ENCODE data around the gene KCNH3.

The KCNH3 gene

DNA sequence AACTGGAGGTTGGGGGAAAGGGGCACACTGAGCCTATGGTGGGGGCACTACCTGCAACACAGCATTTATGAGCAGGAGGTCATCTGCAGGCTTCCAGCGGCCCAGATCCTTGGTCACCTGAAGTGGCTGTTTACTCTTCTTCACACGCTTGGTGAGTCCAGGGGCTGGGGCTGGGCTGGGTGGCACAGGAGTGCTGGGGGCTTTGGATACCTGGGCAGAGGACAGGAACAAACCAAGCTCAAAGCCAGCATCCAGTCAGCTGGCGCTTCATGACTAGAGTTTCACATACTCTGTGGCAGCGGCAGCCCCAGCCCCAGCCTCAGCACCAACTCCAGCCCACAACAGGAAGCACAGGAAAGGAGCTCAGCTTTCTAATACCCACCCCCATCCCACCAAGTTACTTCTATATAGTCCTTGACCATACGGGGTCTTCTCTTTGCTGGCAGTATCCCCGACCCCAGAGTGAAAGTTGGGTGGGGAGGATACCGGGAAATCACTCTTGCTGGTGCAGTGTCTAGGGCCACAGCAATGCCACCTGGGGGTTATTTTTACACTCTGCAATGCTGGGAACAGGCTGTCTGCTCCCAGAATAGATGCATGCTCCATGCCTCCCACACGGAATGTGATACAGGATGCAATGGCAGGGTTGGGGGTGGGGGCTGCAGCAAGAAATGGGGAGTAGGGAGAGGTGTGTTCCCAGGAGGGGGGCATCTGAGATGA lies 26.0 kb downstream of the KCNH3 start:
- DNase-seq = no peak

DNA sequence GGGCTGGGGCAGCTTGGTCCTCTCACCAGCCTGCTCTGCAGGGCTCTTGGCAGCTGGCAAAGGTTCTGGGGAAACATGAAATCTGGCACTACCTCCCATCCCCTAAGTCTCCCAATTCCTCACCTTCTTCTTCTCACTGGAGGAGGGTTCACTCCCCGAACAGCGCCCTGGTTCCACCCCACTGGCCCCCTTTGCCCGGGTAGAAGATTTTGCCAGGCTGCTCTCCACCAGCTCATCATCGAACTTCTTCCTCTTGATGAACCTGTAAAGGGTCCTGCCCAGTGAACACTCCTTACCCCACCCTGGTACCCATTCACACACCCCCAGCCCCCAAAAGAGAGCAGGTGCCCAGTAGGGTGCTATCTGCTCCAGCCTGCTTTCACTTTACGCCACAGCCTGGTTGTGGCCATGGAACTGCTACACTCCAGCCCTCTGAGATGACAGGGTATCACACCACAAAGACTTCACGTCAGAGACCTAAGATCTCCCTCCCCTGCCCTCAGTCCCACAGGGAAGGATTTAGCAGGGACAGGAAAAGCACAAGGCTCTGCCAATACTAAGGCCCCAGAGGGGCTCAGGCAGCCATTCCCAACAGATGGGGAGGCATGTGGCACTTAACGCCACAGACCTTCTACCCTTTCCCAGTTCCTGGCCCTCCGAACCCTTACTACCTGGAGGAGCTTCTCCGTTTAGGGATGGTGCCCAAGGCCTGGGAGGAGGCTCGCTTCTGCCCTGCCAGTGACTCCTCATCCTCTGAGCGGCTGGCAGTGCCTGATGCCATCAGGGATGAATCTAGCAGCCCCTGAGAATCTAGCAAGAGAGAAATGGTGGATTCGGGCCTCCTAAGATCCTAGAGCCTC lies 26.8 kb downstream of the KCNH3 start:
- DNase-seq = no peak

DNA sequence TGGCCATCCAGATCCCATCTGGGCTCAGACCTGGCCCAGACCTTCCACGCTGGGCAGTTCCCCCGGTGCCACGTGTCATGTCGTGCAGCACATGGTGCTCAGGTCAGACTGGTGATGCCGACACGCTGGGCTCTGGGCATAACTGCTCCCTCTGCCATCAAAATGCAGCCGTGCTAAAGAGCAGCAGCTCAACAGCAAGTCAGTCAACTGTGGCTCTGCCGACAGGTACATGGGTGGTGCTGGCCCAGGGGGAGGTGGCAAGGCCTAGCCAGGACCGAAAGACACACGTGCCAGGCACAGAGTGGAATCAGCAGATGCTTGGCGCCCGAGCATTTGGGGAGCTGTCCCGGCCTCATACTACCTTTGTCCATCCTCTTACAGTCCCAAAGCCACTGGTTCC lies 27.5 kb downstream of the KCNH3 start:
- DNase-seq = no peak

DNA sequence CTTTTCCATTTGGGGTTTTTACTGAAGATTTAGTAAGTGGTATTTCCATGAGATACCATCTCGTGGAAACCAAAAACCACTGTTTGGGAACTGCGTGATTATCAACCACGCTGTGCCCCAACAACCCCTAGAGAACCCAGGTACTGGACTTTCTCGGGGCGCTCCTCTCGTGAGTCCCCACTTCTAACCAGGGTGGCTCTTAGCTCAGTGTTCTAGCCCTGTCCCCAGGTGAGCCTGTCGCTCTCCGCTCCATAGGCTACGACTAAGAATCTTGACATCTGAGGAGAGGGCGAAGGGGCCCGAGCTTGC lies 28.4 kb downstream of the KCNH3 start:
- DNase-seq = no peak

DNA sequence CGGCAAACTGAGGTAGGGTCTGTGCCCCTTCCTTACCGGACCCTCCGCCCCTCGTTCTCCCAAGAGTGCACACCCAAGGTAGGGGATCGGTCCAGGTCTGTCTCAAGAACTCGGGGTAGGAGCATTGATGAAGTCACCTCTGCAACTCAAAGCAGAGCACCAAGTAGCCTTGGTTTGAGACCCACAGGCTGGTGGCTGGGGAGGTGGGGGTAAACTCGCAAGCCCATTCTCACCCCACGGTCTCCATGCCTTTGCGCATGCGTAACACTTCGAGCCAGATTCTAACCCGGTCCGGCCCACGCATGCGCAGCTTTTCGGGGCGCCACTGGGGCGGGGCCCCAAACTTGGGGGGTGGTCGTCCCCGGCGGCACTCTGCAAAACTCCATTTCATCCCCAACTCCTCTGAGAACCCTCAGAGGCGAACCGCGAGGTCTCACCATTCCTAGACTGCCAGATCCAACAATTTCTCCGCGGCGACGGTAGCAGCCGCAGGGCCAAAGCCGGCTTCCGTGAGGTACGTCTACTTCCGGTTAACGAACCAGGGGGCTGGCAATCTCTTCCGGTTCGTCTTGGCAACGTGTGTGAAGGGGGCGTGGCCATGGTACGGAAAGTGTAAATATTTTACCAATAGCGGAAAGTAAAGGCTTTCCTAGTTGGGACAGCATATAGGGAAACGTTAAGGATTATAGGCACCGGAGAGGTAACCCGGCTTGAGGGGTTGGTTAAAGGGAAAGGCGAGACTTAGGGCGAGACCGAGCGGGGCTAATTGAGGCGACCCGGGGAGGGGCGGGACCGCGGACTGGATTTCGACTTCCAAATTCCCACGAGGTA lies 29.0 kb downstream of the KCNH3 start, which contains the start of gene MCRS1:
MCRS1 (minus strand) TSS at position 532 of the 831 bp plus-strand sequence. CDS start 1,411 bp downstream, outside the sequence.
- DNase-seq = peak; percentile 86 to 89

DNA sequence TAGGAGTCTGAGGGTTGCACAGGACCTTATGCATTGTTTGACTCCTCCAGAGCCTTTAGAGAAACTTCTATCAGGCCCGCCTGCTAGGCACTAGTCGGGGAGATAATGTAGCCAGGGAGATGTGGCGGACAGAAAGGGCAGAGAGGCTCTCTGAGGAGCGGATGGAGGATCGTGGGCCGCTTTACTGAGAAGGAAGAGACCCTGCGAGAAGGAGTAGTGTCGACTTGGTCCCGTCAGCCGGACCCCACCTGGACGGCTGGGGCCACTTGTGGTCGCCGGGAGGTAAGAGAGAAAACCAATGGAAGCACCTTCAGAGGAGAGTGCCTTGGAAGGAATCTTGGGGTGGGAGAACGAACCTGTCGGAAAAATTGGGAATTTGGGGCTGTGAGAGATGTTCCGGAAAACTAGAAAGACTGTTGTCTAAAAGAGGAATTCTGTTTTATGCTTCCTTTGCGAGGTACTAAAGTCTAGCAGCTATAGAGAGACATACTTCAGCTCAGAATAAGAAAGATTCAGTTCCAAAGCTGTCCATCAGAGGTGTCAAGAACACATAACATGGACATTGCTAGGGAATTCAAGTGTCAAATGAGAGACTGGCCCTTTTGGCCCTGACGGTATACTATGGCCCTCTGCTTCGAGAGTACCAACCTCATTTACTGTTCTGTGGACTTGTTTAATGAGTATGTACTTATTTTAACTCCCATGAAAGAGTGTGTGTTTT lies 29.8 kb downstream of the KCNH3 start:
- no peak for DNase-seq

DNA sequence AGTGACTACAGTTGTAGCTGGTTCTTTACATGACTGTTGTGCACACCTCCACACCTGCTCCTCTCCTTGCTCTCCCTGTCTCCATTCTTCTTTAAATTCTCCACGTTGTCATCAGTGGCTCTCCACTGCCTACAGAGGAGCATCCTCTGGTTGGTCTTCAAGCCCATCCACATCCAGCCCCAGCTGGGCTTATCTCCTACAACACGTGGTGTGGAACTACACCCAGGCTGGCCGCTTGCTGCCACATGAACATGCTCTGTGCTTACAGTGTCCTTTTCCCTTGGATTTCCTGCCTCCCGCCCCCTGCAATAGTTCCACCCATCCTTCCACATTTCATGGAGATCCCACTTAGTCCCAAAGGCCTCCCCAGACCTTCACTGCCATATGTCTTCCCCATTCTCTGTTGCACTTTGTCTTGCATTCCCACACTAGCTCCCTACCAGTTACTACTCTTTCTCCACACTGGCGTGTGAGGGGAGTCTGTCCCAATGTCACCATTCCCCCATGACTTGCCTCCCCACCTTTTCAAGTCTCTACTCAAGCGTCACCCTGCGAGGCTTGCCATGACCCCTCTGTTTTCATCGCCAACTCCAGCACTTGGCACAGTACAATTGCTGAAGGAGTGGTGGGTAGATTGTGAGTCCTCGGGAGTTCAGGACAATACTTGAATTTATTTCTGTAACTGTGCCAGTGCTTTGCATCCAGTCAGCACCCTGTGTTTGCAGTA lies 38.9 kb downstream of the KCNH3 start:
- DNase-seq = no peak

DNA sequence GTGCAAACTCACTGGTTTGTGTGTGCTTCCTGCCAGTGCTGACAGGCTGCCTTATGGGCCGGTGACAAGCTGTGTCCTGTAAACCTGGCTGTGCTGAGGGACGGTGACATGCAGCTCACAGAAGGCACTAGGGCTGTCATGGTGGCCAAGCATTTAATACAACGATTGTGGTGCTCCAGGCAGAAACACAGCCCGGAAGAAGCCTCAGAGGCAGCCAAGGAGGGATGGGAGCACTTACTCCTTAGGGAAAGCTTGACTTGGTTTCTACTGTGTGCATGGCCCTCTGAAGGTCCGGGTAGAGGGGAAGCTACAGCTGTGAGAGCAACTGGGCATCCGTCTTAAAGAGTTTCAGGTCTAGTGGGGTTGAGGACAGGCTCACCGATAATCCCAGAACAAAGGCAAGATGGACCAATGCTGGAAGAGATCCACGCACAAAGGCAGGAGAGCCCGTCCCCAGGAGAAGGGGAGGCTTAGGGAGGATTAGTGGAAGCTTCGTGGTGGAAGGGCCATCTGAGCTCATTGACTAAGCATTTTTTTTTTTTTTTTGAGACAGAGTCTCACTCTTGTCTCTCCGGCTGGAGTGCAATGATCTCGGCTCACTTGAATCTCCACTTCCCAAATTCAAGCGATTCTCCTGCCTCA lies 39.8 kb downstream of the KCNH3 start:
- DNase-seq = no peak

DNA sequence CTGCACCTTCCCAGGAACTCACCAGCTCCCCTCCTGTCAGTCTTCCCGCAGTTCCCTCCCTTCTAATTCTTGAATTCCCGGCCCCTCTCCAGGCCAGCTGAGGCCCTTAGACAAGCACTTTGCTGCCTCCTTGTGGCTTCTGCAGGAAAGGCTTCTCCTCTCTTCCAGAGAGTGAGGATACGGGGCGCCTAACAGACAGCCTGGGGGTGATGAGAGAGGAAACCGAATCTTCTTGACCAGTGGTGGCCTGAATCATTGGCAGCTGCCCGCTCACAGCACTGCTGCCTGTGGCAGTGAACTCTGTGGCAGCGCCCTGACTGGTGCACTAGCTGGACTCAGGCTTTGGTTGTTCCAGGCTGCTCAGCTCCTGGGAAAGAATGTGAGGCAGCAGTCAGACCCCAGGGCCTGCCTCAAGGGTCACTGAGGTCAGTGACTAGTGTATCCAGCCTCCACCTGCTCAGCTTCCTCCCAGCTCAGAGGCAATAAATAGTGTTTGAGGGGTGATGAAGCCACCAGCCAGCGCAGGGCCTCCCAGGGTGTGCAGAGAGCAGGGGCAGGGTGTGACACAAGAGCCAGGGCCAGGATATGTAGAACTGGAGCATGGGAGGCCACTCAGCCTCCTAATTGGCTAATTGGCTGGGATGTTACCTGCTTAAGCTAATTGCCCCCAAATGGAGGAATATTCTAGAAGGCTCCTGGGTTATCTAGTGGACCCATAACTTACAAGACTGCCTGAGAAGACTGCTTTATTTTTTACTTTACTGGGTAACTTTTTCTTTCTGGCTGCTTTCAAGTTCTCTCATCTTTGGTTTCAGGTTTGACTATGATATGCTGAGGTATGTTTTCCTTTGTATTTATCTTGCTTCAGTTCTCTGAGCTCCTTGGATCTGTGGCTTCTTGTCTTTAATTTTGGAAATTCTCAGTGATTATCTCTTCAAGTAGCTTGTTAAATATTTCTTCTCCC lies 42.0 kb downstream of the KCNH3 start:
- peak; percentile 34 to 46 for DNase-seq

DNA sequence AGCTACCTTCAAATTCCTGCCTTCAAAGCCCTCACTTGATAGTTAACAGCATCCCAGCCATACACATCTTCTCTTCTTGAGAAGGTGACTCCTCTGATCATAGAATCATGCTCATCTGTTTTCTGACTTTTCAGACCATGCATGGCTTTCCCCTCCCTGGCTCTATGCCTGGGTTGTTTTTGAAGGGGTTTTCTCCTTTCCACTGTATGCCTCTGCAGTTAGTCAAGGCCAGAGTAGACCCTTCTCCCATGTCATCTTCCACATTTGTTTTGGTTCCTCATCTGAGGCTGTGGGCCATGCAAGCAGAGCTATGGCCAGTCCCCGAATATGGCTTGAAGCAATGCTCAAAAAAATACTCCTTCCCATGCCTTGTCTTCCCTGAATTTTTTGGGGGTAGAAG lies 43.4 kb downstream of the KCNH3 start:
- no peak for DNase-seq

DNA sequence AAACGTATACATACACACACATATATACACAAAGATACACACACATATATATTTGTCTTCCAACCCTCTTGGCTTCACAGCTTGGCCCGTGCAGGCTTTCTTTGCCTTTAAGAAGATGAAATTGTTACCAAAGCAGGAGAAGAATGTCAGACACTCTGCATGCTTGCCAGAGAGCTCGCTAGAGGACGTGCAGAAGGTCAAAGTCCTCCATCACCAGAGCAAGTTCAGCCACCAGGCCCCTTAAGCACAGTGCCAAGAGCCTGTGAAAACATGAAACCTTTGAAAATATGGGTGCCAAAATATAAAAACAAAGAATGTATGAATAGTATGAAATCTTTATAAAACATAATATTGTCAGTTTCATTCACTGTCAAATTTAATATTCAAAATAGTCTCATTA lies 44.0 kb downstream of the KCNH3 start:
- no peak for DNase-seq

DNA sequence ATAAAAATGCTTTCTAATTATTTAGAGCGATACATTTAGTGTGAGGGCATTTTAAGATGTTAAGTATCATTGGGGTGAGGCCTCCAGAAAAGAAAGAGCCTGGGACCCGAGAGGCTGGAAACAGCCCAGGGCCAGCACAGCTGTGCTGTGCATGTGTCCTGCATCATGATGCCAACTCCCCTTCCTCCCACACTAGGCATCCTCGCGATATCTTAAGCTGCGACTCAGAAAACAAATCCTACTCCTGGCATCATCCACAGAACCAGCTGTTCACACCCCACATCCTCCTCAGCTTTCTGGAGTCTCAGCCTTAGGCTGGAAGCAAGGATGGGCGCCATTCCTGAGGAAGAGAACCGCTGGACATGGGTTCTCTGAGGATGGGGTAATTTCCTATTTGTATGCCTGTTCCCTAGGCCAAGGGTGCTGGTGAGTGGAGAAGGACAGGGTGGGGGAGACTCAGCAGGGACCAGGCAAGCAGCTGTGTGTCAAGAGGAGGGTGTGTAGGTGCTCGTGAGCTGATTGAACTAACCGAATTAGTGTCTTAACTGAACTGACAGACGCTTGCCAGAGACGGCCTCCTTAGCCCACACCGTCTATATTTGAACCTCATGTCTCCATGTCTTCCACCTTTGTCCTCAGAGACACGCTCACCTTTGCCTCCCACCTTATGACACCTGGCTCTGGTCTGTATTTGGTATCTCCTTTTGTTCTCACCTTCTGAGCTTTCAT lies 44.7 kb downstream of the KCNH3 start:
- no peak for DNase-seq

DNA sequence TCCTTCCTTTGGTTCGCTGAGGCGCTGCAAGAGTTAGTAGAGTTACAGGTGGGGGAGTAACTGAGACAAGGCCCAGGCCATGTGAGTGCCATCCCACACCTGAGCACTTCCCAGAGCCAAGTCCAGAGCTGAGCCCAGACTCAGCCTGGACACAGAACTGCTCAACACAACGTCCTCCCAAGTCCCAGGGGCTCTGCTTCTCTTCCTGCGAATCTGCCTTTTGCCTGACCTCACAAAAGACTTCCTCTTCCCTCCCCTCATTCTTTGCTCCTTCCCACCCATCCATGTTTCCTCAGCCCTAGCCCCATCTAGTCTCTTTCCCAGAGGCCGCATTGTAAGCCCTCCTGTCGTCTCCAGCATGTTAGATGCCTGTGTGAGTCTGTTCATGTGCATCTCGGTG lies 45.8 kb downstream of the KCNH3 start:
- DNase-seq = no peak

DNA sequence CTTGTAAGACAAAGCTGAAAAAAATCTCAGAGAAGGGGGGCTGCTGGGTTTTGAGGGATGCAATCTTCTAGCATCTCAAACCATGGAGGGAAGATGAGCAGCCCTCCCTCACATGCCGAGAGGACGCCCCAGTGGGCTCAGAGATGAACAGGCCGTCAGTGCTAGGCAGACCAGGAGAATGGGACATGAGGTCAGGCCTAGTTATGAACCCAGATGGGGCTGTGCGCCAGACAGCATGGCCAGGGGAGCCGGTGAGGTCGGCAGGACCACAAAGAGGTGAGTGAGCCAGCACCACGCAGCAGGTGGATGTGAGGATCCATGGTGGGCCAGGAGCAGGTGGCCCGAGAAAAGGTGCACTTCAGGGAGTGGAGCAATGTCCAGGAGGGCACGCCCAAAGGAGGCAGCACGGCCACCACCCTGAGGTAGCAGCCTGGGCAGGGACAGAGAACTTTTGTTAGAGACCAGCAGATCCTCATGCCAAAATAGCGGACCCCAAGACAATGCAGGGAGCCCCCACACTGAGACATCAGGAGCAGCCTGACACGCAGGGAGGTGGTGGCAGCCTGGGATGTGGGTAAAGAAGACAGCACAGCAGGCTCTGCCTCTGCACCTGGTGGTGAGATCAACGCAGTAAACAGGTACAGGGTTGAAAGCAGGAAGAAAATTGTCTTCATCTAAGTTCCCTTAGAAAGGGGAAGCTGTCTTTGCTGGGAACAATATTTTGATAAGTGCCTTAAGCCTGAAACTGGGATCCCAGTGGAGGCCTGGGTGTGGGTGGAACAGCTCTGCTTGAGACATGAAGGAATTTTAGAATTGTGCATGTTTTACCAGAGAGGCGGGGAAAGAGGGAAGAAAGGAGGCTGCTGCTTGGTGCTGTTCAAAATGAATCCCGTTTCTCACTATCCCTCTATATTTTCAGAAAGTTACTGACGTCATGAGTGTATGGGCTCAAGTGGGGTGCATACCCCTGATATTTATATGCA lies 46.9 kb downstream of the KCNH3 start:
- no peak for DNase-seq

DNA sequence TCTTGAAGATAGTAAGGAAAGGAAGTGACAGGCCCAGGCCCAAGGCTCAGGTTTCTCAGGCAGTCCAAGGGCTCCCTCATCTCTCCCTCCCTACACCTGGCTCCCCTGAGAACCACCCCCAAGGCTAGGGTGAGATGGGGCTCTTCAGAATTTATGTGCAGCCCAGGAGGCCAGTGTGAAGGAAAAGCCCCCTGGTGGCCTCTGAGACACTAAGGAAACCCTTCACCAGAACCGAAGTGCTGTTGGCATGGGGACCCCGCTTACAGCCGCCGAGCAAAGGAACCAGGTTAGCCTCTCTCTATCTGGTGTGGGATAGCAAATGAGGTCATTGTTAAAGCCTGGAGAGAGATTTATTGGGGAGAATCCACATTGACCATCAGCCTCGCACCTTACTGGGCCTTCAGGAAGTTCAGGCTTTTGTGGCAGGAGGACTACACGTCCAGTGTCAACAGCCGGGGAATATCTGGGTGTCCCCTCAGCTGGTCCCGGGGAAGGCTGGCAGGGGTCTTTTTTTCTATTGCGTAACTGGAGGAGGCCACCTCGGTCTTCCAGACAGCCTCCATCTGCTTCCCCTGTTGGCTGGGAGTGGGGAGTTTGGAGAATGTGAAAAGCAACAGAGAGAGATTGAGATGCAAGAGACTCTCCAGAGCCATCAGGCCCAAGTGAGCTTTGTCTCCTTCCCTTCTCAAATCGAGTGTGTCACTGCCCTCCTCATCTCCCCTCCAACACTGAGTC lies 48.5 kb downstream of the KCNH3 start:
- no peak for DNase-seq

DNA sequence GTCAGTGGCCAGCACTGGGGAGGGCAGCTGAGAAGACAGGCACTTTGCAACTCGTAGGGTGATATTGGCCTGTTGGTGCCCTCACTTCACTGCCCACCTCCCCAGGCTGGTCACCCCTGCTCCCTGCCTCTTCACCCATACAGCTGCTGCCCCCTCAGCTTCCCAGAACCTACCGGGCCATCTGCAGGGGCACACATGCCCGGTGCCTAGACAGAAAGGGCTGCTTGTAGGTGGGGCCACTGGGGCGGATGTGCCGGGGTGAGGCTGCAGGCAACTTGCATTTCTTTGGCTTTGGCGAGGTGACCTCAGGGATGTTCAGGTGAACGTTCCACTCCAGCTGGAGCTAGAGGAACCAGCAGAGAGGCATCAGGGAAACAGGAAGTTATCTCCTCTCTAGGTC lies 49.5 kb downstream of the KCNH3 start:
- no peak for DNase-seq

DNA sequence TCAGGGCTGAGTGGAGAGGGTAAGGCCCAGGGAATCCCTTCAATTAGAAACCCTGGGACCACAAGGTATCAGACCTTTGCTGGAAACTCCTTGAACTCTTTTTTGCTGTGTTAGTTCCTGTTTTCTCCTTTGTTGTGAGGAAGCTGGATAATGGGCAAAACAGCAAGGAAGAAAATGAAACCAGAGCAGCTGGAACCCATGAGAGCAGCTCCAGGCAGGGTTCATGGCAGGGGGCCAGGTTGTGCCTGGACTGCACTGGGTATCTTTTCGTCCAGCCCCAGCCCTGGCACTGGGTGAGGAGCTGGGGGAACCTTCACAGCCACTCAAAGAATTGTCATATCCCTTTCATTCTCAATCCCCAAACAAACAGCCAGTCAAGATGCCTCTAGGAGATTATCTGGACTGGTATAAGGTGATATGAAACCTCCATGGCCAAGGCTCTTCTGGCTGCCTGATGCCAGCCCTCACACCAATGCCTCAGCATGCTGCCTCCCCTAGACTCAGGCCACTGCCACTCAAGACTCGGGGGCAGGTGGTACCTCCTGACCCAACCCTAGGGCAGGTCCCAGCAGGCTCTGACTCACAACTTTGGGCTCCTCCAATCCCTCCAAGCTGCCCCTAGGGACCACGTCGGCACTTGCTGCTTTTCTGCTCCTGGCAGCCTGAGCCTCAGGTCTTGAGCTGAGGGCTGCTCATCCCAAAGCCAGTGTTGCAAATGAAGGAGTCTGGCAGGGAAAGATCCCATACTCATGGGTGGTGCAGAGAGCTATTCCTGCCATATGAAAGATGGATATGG lies 50.1 kb downstream of the KCNH3 start:
- no peak for DNase-seq

All from stimulated activated CD4-positive, alpha-beta T cell treated with anti-CD3 and anti-CD28 coated beads, Interleukin-4, amount 100 ng/mL, for 4 hours (primary cell).